Caco-2 (cell line): ENCODE data around the gene BPIFB6. TPM values are rescaled to one million over a fixed set of nuclear protein-coding genes. Genes with fewer than 3 reads are reported as not detected.

Experiments used
- BruUV-seq: library from RNA; stranded (reverse); fragments of 400-500 nt; replicated peaks from 2 replicates; lab custom pipeline; 2021; lab: Mats Ljungman, UMichigan
- CTCF ChIA-PET: fragments of 300-600 bp; sonication (Branson Sonifier 250); formaldehyde crosslinking; loops from one replicate; lab custom pipeline; 2022; ENCODE audit warnings: antibody characterized with exemption; lab: Charles Lee
- POLR2A ChIA-PET: fragments of 300-600 bp; sonication (Branson Sonifier 250); formaldehyde crosslinking; loops from one replicate; lab custom pipeline; 2022; ENCODE audit warnings: antibody characterized with exemption; lab: Charles Lee
- DNase-seq, 2 experiments: peaks; one replicate each; pipeline versions ENCODE4 v3.0.0 to v3.0.0-alpha.2; 2020 to 2022
- H3K27me3 ChIP-seq: replicated peaks from 2 replicates; pipeline ENCODE4 v1.6.0; 2011; ENCODE audit warnings: low read length; ENCODE audit not compliant: control insufficient read depth, insufficient read depth
- H3K36me3 ChIP-seq: 2 replicates; pipeline ENCODE4 v1.5.1; 2011; ENCODE audit warnings: low read length; ENCODE audit not compliant: control insufficient read depth, insufficient read depth
- H3K4me1 ChIP-seq: fragments of 250-450 bp; sonication (Bioruptor Pico); 2 replicates; pipeline ENCODE4 v1.5.1; 2020; ENCODE audit warnings: mild to moderate bottlenecking
- H3K4me3 ChIP-seq: 2 replicates; pipeline ENCODE4 v1.5.1; 2011; ENCODE audit warnings: low read depth, mild to moderate bottlenecking, control low read depth, low read length
- H3K9me3 ChIP-seq: fragments of 250-450 bp; sonication (Bioruptor Pico); 2 replicates; pipeline ENCODE4 v1.5.1; 2020; ENCODE audit warnings: mild to moderate bottlenecking, moderate library complexity
- H3K27ac Mint-ChIP-seq: one replicate; pipeline ENCODE4 v1.8.0; 2022; ENCODE audit warnings: mixed read lengths; ENCODE audit not compliant: unreplicated experiment
- H3K27me3 Mint-ChIP-seq: one replicate; pipeline ENCODE4 v1.8.0; 2022; ENCODE audit warnings: mixed read lengths; ENCODE audit not compliant: insufficient read depth, unreplicated experiment
- H3K36me3 Mint-ChIP-seq: one replicate; pipeline ENCODE4 v1.8.0; 2022; ENCODE audit warnings: mild to moderate bottlenecking, mixed read lengths; ENCODE audit not compliant: insufficient read depth, unreplicated experiment
- H3K4me1 Mint-ChIP-seq: one replicate; pipeline ENCODE4 v1.8.0; 2022; ENCODE audit warnings: low read depth, mixed read lengths; ENCODE audit not compliant: unreplicated experiment
- H3K4me3 Mint-ChIP-seq: one replicate; pipeline ENCODE4 v1.8.0; 2022; ENCODE audit warnings: mild to moderate bottlenecking, moderate library complexity, mixed read lengths; ENCODE audit not compliant: unreplicated experiment
- H3K9me3 Mint-ChIP-seq: one replicate; pipeline ENCODE4 v1.8.0; 2022; ENCODE audit warnings: mixed read lengths; ENCODE audit not compliant: unreplicated experiment
- CTCF ChIP-seq, 2 experiments: fragments of 200-600 bp in 1 of 2; IDR thresholded peaks; 1 replicate in 1 of 2; 2 replicates in 1 of 2; pipeline versions ENCODE4 v1.5.1 to v1.8.0; 2011 to 2022; ENCODE audit warnings: antibody characterized with exemption in 1 of 2, control low read depth in 1 of 2, inconsistent platforms in 1 of 2, low read depth in 1 of 2, low read length in 1 of 2, mild to moderate bottlenecking in 1 of 2, moderate library complexity in 1 of 2; ENCODE audit not compliant: insufficient read depth in 1 of 2, severe bottlenecking in 1 of 2, unreplicated experiment in 1 of 2
- intact Hi-C: fragments of 100-400 bp; cut with micrococcal nuclease; formaldehyde crosslinking; loops from one replicate; pipeline ENCODE4 v1.10.0; 2022; ENCODE audit not compliant: unreplicated experiment
- total RNA-seq: library from RNA; stranded (reverse); gene quantifications from 2 replicates; pipeline ENCODE4 v1.2.3, GENCODE V29; 2022

BPIFB6 gene
- total RNA-seq, 1 experiment from 2014 or later: not detected

DNA sequence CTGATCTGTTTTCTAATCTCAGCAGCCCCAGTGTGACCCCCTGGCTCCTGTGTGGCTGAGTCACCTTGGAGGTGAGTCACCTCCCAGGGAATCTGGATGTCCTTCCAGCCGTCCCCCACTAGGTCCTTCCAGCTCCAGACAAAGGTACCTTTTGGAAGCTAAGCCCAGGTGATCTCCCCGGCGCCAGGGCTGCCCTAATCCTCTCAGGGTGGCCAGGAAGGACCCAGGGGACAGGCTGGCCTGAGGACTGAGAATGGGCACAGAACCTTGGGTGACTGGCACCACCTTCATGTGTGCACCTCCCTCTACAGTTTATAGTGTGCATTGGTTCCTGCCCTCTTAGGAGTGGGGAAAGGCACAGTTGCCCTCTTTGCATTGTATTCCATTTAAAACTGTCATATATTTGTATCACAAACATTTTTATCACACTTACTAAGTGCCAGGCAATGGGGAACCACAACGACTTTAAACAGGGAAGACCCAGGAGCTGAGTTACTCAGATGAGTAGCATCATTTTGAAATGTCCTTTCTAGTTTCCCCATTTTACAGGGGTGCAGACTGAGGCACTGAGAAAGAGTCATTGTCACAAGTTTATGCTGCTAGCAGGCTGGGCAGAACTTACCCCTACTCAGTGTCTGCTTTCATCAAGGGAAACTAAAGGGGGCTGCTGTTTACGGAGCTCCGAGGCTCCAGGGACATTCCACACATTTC, 45.4 kb downstream of the BPIFB6 start:
- Mint-ChIP-seq H3K4me1 (no peaks in the 10 kb centered on the region), H3K9me3 (no peaks in the 10 kb centered on the region), H3K4me3 (no peak overlapping the region), H3K27ac (no peak overlapping the region), H3K36me3 (no peaks in the 10 kb centered on the region), H3K27me3 (peaks cover 25% of the 10 kb centered on the region)
- peak in 1 of 2 experiments; percentile 8 for TF ChIP-seq CTCF (IDR thresholded peaks at IDR 0.05; ENCODE audit: insufficient read depth in 1 of 2, low read depth in 1 of 2, low read length in 1 of 2, severe bottlenecking in 1 of 2, unreplicated experiment in 1 of 2)
- H3K27me3 ChIP-seq: no peaks in the 10 kb centered on the region
- ChIA-PET POLR2A (no interaction called here), CTCF (no interaction called here)
- no peaks in the 10 kb centered on the region; the same call in 1 of the 2 replicates for H3K4me1 ChIP-seq
- H3K36me3 ChIP-seq: no peaks in the 10 kb centered on the region
- H3K9me3 ChIP-seq: no peaks in the 10 kb centered on the region
- no peak for DNase-seq
- BruUV-seq: no TSS peak
- no peak overlapping the region for H3K4me3 ChIP-seq
- intact Hi-C loops: no loop called here

DNA sequence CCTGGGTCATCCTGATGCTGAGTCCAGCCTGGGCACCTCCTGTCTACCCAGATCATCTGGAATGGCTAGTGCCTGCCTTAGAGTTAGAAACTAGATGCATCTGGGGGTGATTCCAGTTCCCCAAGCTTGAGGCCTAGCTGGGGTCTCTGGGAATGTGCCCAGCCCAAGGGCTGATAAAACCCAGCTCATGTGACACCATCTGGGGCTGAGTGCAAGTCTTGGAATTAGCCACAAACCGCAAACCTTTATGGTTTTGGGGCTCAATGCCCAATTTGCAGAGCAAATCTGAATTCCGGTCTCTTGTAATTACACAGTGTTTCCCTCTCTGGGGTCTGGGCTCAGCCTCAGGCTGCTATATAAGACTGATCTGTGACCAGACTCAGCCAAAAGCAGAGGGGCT, 47.8 kb downstream of the BPIFB6 start, which contains the start of gene BPIFB4:
Gene BPIFB4, plus strand, starts transcription at position 385 of the 400 bp plus-strand sequence. CDS start 1,884 bp downstream, outside the sequence.
- Mint-ChIP-seq H3K27me3 (peaks cover 20% of the 10 kb centered on the region), H3K9me3 (no peaks in the 10 kb centered on the region), H3K36me3 (no peaks in the 10 kb centered on the region), H3K4me1 (no peaks in the 10 kb centered on the region), H3K27ac (no peak within 1 kb of the TSS), H3K4me3 (no peak within 1 kb of the TSS)
- no peaks in the 10 kb centered on the region for H3K27me3 ChIP-seq
- ChIA-PET CTCF (no interaction called here), POLR2A (no interaction called here)
- BruUV-seq: no TSS peak
- no peaks in the 10 kb centered on the region for H3K9me3 ChIP-seq
- no peaks in the 10 kb centered on the region; the same call in 1 of the 2 replicates for H3K4me1 ChIP-seq
- TF ChIP-seq CTCF (IDR thresholded peaks at IDR 0.05; ENCODE audit: insufficient read depth in 1 of 2, low read depth in 1 of 2, low read length in 1 of 2, severe bottlenecking in 1 of 2, unreplicated experiment in 1 of 2): no peak
- DNase-seq: no peak
- no peak within 1 kb of the TSS for H3K4me3 ChIP-seq
- intact Hi-C loops: no loop called here
- no peaks in the 10 kb centered on the region for H3K36me3 ChIP-seq

DNA sequence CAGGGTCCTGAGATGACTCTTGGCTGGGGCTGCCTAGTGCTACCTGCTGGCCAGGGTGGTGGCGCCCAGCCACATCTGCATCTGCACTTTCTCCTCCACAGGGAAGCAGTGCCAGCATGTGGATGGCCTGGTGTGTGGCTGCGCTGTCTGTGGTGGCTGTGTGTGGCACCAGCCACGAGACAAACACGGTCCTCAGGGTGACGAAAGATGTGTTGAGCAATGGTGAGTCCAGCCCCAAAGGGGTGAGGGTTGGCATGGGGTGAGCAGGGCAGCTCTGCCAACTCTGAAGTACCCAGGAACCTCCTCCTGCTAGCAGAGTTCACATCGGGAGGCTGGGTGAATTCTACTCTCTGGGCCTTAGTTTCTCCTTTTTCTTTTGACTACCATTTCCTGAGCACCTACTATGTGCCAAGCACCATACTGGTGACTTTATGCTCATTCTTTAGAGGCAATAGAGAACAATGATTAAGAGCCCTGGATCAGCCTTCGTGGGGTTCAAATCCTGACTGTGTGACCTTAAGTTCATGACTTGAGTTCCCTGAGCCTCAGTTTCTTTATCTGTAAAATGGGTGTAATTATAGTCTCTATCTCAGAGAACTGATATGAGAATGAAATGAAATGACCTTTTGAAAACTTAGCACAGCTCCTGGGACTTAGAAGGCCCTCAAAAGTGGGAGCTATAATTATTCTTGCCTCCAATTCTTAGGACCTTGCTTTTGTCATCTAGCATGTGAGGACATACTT, 50.1 kb downstream of the BPIFB6 start:
- Histone ChIP-seq H3K9me3 (no peaks in the 10 kb centered on the region), H3K4me1 (no peaks in the 10 kb centered on the region; the same call in 1 of the 2 replicates), H3K4me3 (no peak overlapping the region), H3K36me3 (no peaks in the 10 kb centered on the region), H3K27me3 (no peaks in the 10 kb centered on the region)
- H3K36me3 Mint-ChIP-seq: no peaks in the 10 kb centered on the region
- DNase-seq: no peak
- H3K27me3 Mint-ChIP-seq: peaks cover 20% of the 10 kb centered on the region
- TF ChIP-seq CTCF (IDR thresholded peaks at IDR 0.05; ENCODE audit: insufficient read depth in 1 of 2, low read depth in 1 of 2, low read length in 1 of 2, severe bottlenecking in 1 of 2, unreplicated experiment in 1 of 2): no peak
- no TSS peak for BruUV-seq
- no peaks in the 10 kb centered on the region for H3K4me1 Mint-ChIP-seq
- ChIA-PET CTCF (interaction anchor here (1.1 kb wide), 1 partner anchor 303 kb away, joined by 3 read pairs; no protein-coding TSS in a partner anchor), POLR2A (no interaction called here)
- no peak overlapping the region for H3K27ac Mint-ChIP-seq
- H3K4me3 Mint-ChIP-seq: no peak overlapping the region
- intact Hi-C loops: no loop called here
- H3K9me3 Mint-ChIP-seq: no peaks in the 10 kb centered on the region
